Activated CD4-positive, alpha-beta T cell treated with anti-CD3 and anti-CD28 coated beads for 36 hours (primary cell): ENCODE data around the gene CELSR1. TPM values are rescaled to one million over a fixed set of nuclear protein-coding genes. Genes with fewer than 3 reads are reported as not detected.
"Not testable (repeated sequence)": the region's sequence is repeated elsewhere in the genome, so short reads cannot be mapped to it uniquely, and the experiment has no call there.

Experiments used
- ATAC-seq: fragments of 200-7000 bp; cut with Tn5 transposase; one replicate; pipeline ENCODE4 v1.10.0; 2021; ENCODE audit warnings: mild to moderate bottlenecking, moderate library complexity
- CTCF ChIA-PET: fragments of 350-600 bp; sonication (Branson Sonifier 250); formaldehyde crosslinking; loops from one replicate; lab custom pipeline; 2021; ENCODE audit warnings: antibody characterized with exemption; lab: Charles Lee
- POLR2A ChIA-PET: fragments of 350-600 bp; sonication (Branson Sonifier 250); formaldehyde crosslinking; loops from one replicate; lab custom pipeline; 2021; ENCODE audit warnings: antibody characterized with exemption, inconsistent platforms; lab: Charles Lee
- DNase-seq: peaks from one replicate; pipeline ENCODE4 v3.0.0-alpha.2; 2020
- H3K27ac Mint-ChIP-seq: one replicate; pipeline ENCODE4 v1.8.0; 2021; ENCODE audit warnings: mixed read lengths
- H3K27me3 Mint-ChIP-seq: one replicate; pipeline ENCODE4 v1.8.0; 2021; ENCODE audit warnings: mixed read lengths
- H3K36me3 Mint-ChIP-seq: one replicate; pipeline ENCODE4 v1.8.0; 2021; ENCODE audit warnings: low read depth, mixed read lengths
- H3K4me1 Mint-ChIP-seq: one replicate; pipeline ENCODE4 v1.8.0; 2021; ENCODE audit warnings: mixed read lengths
- H3K4me3 Mint-ChIP-seq: one replicate; pipeline ENCODE4 v1.8.0; 2021; ENCODE audit warnings: mild to moderate bottlenecking, moderate library complexity, mixed read lengths
- H3K9me3 Mint-ChIP-seq: one replicate; pipeline ENCODE4 v1.8.0; 2021; ENCODE audit warnings: low read depth, mixed read lengths
- intact Hi-C, 2 experiments: fragments of 100-400 bp; cut with DNase I in 1 of 2; cut with micrococcal nuclease in 1 of 2; formaldehyde crosslinking; loops; one replicate each; pipeline versions ENCODE4 v1.14.2 to v1.15.1; 2022 to 2024; cut with DNase I, micrococcal nuclease
- total RNA-seq, 2 experiments: library from RNA; stranded (reverse); gene quantifications; one replicate each; pipeline ENCODE4 v1.2.3, GENCODE V29; 2021

Gene CELSR1
- total RNA-seq, 2 experiments from 2014 or later = 0.43 to 0.46 TPM

DNA sequence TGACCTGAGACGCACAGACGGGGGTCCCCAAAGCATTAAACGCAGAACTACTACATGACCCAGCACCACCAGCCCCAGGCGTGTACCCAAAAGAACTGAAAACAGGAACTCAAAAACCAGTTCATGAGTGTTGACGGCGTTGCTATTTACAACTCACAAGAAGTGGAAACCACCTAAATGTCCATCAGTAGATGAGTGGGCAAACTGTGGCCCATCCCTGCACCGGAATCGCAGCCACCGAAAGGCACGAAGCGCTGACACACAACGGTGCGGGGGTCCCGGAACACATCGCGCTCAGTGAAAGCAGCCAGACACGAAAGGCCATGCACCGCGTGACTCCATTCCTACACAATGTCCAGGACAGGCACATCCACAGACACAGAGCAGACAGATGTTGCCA, 122.7 kb downstream of the CELSR1 start:
- ChIA-PET CTCF (no interaction called here), POLR2A (no interaction called here)
- intact Hi-C loops = no loop called here
- H3K4me3 Mint-ChIP-seq = no peak overlapping the region
- H3K36me3 Mint-ChIP-seq = no peaks in the 10 kb centered on the region
- DNase-seq (no peak), ATAC-seq (no peak)
- no peak overlapping the region for H3K27ac Mint-ChIP-seq
- no peaks in the 10 kb centered on the region for H3K9me3 Mint-ChIP-seq
- no peaks in the 10 kb centered on the region for H3K4me1 Mint-ChIP-seq
- no peaks in the 10 kb centered on the region for H3K27me3 Mint-ChIP-seq

DNA sequence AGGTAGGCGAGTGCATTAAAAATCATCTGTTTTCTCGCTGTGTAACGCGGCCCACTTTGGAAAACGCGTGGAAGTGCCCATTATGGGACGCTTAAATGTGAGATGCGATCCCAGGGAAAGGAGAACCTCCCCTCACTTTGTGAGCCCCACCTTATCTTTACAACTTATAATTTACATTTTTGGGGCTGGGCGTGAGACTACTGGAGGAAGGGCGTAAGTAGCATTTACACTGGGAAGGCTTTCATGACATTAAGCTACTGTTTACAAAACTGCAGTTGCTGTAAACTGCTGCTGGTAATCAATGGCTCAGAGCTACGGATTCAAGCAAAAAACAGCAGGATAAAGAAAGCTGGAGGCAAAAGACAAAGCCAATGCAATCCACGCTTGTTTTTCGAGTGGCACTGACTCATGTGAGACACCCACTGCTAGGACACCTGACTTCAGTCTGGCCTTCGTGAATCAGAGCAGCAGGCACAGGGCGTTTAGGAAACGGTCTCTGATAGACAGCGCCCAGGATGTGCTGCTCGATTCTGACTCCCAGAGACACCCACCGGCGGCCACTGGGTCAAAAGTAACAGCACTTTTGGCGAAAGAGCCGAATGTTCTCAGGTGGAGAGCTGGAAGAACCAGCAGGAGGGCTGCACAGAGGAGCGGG, 123.6 kb downstream of the CELSR1 start:
- intact Hi-C loops = no loop called here
- Mint-ChIP-seq H3K9me3 (no peaks in the 10 kb centered on the region), H3K4me3 (no peak overlapping the region), H3K36me3 (no peaks in the 10 kb centered on the region), H3K4me1 (no peaks in the 10 kb centered on the region), H3K27ac (no peak overlapping the region), H3K27me3 (no peaks in the 10 kb centered on the region)
- ChIA-PET CTCF (no interaction called here), POLR2A (no interaction called here)
- ATAC-seq = no peak
- no peak for DNase-seq

DNA sequence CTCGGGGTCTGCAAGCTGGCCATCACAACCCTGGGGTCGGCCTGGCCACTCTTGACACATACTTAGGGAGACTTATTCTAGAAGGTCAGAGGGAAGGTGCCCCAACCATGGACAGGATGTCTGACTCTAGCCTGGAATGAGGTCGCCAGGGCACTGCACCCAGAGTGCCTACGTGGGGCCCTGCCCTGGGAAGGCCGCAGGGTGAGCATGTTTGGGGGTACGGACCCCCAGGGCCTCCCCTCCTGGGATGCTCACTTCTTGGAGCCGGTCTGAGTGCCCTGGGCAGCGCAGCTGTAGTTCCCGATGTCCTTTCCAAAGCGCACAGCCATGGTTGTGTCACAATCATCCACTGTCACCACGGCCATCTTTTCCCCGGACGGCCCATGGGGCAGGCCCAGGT, 126.1 kb downstream of the CELSR1 start:
- no peaks in the 10 kb centered on the region for H3K9me3 Mint-ChIP-seq
- H3K27ac Mint-ChIP-seq = no peak overlapping the region

DNA sequence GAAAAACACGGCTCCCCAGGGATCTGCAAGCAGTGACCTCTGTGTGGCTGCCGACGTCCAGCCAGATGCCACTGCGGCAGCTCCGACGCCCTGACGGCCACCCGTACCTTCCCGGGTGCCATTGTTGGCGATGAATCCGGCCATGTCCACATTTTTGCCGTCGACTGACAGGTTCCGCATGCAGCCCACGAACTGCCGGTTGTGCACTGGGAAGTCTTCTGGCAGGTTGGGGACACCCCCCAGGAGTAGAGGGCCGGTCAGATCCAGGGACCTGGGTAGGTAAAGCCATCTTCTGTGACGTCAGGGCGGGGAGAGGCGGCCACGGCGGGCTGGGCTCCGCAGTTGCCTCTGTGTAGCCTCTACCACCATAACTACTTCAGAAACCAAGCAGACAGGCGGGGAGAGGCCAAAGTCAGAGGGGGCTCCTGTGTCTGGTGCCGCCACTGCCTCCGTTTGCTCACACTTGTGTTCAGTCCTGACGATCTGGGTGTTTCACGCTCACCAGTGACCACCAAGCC, 127.1 kb downstream of the CELSR1 start:
- intact Hi-C loops = no loop called here
- H3K9me3 Mint-ChIP-seq = no peaks in the 10 kb centered on the region
- POLR2A ChIA-PET = no interaction called here
- no peak overlapping the region for H3K27ac Mint-ChIP-seq
- CTCF ChIA-PET = no interaction called here
- no peak for ATAC-seq
- H3K36me3 Mint-ChIP-seq = no peaks in the 10 kb centered on the region
- H3K4me3 Mint-ChIP-seq = no peak overlapping the region
- H3K27me3 Mint-ChIP-seq = no peaks in the 10 kb centered on the region
- no peak for DNase-seq
- H3K4me1 Mint-ChIP-seq = no peaks in the 10 kb centered on the region

More for the DNA sequence above, 126.1 kb downstream of the CELSR1 start:
- Mint-ChIP-seq H3K4me1 (no peaks in the 10 kb centered on the region), H3K27me3 (no peaks in the 10 kb centered on the region), H3K36me3 (no peaks in the 10 kb centered on the region), H3K4me3 (no peak overlapping the region)
- no peak for DNase-seq
- intact Hi-C loops = no loop called here
- ChIA-PET POLR2A (no interaction called here), CTCF (no interaction called here)
- ATAC-seq = no peak

DNA sequence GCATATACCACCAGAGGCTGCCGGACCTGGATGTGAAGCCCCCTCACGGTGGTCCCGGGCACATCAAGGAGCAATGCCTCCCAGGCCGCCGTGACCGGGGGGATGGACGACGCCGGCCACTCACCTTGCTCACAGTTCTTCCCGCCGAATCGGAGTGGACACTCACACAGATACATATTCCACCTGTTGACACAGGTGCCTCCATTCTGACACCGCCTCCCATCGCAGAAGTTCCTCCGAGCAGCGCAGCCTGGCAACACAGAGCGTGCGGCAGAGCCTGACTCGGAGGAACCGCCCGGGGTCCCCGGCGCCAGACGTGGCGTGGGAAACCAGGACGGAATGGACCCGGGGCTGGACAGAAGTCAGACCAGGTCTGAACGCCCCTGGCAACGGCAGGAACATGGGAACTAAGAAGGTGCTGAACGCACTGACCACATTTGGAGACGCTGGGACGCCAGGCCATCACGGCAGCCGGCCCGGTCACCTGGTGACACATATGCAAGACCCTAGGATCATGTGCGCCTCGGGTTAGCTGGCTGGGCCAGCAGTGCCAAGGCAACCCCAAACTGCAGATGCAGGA, 127.7 kb downstream of the CELSR1 start:
- no peak overlapping the region for H3K27ac Mint-ChIP-seq
- ATAC-seq = no peak
- no peak for DNase-seq
- H3K4me3 Mint-ChIP-seq = no peak overlapping the region
- no peaks in the 10 kb centered on the region for H3K9me3 Mint-ChIP-seq
- intact Hi-C loops = no loop called here
- POLR2A ChIA-PET = no interaction called here
- H3K4me1 Mint-ChIP-seq = no peaks in the 10 kb centered on the region
- H3K27me3 Mint-ChIP-seq = no peaks in the 10 kb centered on the region
- CTCF ChIA-PET = no interaction called here
- H3K36me3 Mint-ChIP-seq = no peaks in the 10 kb centered on the region

DNA sequence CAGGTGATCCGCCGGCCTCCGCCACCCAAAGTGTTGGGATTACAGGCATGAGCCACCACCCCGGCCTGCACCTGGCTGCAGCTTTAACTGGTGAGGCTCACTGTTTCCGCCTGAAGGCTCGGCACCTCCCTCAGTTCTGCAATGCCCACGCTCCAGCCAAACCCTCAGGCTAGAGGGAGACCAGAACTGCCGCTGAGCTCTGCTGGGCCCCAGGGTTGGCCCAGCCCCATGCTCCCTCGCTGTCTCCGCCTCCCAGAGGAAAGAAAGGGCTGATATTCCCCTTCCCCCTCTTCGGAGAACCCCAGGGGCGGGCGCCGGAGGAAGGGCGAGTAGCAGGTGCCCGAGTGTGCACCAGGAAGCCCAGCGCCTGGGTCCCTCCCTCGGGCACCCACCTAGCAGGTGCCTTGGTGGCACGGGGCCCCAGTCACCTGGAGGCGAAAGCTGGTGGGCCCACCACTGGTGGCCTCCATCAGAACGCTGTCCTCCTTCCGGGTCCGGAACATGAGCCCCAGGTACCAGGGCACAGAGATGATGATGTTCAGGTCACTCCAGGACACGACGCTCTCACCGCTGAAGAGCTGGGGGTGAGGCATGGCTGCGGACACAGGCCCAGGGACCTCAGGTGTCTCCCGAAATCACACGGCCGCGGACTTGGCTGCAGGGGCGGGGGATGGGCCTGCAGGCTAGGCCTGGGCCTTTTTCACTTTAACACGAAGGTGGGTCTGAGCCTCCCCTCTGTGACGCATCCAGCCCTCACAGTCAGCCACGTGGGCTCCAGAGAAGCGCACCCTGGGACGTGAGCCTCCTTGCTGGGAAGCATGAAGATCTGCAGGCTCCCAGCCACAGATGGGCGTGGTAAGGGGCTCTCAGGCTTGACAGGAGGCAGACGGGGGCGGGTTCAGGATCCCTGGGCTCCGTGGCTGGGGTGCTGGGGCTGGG, 128.6 kb downstream of the CELSR1 start:
- CTCF ChIA-PET = interaction anchor here (0.6 kb wide), 1 partner anchor 507 kb away, joined by 3 read pairs; no protein-coding TSS in a partner anchor
- Mint-ChIP-seq H3K27ac (no peak overlapping the region), H3K36me3 (no peaks in the 10 kb centered on the region), H3K9me3 (no peaks in the 10 kb centered on the region), H3K27me3 (no peaks in the 10 kb centered on the region), H3K4me1 (no peaks in the 10 kb centered on the region), H3K4me3 (no peak overlapping the region)
- intact Hi-C loops = no loop called here
- ATAC-seq = no peak
- POLR2A ChIA-PET = no interaction called here
- DNase-seq = no peak

DNA sequence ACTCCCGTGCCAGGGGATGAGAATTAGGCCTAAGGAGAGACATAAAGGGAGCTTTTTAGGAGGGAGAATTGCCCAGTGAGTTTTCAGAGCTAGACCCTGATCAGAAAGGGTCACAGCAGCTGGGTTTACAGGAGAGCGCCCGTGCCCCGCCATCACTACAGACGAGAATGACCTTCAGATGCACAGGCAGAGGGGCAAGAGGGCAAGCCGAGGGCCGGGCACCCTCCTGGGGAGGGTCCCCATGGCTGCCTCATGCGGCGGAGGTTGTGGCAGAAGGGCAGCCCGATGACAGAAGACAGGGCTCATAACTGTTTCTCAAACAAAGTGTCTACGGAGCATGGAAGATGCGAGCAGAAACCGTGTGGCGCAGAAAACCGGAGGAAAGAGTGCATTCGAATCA, 129.7 kb downstream of the CELSR1 start:
- no peaks in the 10 kb centered on the region for H3K9me3 Mint-ChIP-seq
- ATAC-seq = no peak
- no peak overlapping the region for H3K27ac Mint-ChIP-seq
- no peaks in the 10 kb centered on the region for H3K4me1 Mint-ChIP-seq
- ChIA-PET CTCF (interaction anchor here (0.6 kb wide), 1 partner anchor 504 kb away, joined by 3 read pairs; no protein-coding TSS in a partner anchor), POLR2A (no interaction called here)
- H3K27me3 Mint-ChIP-seq = no peaks in the 10 kb centered on the region
- no peak overlapping the region for H3K4me3 Mint-ChIP-seq
- intact Hi-C loops = no loop called here
- no peaks in the 10 kb centered on the region for H3K36me3 Mint-ChIP-seq
- no peak for DNase-seq

DNA sequence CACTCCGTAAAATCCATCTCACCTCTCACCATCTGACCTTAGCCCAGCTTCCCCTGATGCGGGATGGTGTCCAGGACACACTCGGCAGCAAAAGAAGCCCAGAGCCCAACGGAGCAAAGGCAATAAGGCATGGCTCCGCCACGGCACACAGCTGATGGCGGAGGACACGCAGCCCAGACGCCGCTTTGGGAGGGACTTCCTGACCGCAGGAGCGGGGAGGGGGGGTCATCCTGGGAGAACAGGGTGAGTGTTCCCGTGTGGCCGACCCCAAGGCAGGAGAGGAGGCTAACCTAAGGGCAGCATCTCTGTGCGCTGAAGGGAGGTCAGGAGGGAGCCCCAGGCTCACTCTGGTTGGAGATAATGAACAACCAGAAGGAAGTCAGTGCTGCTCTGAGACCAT, 130.6 kb downstream of the CELSR1 start:
- H3K27me3 Mint-ChIP-seq = no peaks in the 10 kb centered on the region
- DNase-seq (no peak), ATAC-seq (no peak)
- H3K9me3 Mint-ChIP-seq = no peaks in the 10 kb centered on the region
- intact Hi-C loops = no loop called here
- ChIA-PET CTCF (no interaction called here), POLR2A (no interaction called here)
- H3K36me3 Mint-ChIP-seq = no peaks in the 10 kb centered on the region
- no peaks in the 10 kb centered on the region for H3K4me1 Mint-ChIP-seq
- no peak overlapping the region for H3K27ac Mint-ChIP-seq
- no peak overlapping the region for H3K4me3 Mint-ChIP-seq

DNA sequence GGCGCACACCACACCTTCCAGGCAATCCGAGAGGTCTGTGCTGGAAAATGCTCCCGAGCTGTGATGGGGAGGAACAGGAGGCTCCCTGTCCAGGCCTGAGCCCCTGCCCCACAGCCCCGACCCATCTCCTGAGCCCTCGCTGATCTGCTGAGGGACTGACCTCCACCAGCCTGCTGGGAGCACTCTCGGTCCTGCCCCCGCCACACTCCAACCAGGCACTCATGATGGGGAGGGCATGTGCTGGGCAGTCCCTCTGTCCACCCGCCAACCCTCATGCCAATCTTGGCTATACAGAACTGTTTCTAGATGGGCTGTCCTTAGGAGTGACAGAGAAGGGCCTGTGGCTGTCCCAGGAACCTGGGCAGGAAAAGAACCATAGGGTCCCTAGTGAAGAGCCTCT, 131.1 kb downstream of the CELSR1 start:
- no peak for ATAC-seq
- Mint-ChIP-seq H3K4me3 (no peak overlapping the region), H3K27ac (no peak overlapping the region), H3K4me1 (no peaks in the 10 kb centered on the region), H3K36me3 (no peaks in the 10 kb centered on the region), H3K27me3 (no peaks in the 10 kb centered on the region), H3K9me3 (no peaks in the 10 kb centered on the region)
- CTCF ChIA-PET = no interaction called here
- DNase-seq = no peak
- intact Hi-C loops = no loop called here
- POLR2A ChIA-PET = no interaction called here

DNA sequence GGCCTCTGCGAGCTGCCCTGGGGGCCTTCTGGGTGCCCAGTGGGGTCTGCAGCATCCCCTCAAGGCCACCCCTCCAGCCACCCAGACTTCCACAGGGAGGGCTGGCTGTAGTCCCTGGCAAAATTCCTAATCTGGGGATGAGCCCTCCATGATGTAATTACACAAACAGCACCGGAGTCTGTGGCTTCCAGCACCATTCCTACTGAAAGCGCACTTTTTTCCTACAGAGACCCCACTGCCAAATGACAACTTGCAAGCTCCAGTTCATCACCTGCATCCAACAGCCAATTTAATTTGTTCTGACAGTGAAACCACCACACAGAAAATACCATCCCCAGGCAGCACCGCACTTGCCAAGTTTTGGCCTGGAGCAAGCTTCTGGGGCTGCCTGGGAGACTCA, 131.5 kb downstream of the CELSR1 start:
- no peak overlapping the region for H3K27ac Mint-ChIP-seq
- H3K27me3 Mint-ChIP-seq = no peaks in the 10 kb centered on the region
- no peak for DNase-seq
- ChIA-PET CTCF (interaction anchor here (1.1 kb wide), 1 partner anchor 90 kb away, joined by 4 read pairs; no protein-coding TSS in a partner anchor), POLR2A (no interaction called here)
- H3K9me3 Mint-ChIP-seq = no peaks in the 10 kb centered on the region
- H3K4me1 Mint-ChIP-seq = no peaks in the 10 kb centered on the region
- no peak for ATAC-seq
- no peak overlapping the region for H3K4me3 Mint-ChIP-seq
- intact Hi-C loops = no loop called here
- no peaks in the 10 kb centered on the region for H3K36me3 Mint-ChIP-seq

DNA sequence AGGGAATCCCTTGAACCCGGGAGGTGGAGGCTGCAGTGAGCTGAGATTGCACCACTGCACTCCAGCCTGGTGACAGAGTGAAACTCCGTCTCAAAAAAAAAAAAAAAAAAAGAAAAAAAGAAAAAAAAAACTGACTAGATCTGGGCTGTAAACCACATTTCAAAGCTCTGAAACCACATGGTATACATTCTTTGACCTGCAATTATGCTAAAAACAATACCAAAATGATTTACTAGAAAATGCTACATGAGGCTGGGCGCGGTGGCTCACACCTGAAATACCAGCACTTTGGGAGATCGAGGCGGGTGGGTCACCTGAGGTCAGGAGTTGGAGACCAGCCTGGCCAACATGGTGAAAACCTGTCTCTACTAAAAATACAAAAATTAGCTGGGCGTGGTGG, 133.5 kb downstream of the CELSR1 start:
- H3K9me3 Mint-ChIP-seq, H3K36me3 Mint-ChIP-seq, intact Hi-C loops, H3K4me1 Mint-ChIP-seq, H3K27ac Mint-ChIP-seq, H3K4me3 Mint-ChIP-seq, DNase-seq, POLR2A ChIA-PET, H3K27me3 Mint-ChIP-seq, ATAC-seq: not testable (repeated sequence)
- CTCF ChIA-PET = interaction anchor here (0.6 to 1.2 kb wide), 2 partner anchors 36 to 239 kb away, joined by 3 to 7 read pairs; no protein-coding TSS in a partner anchor
